ENCODE measurements around the gene TRIML1. TPM values are rescaled to one million over a fixed set of nuclear protein-coding genes. Genes with fewer than 3 reads are reported as not detected.

Gene TRIML1
- total RNA-seq: not detected

- no peak within 1 kb of the TSS for H3K4me3 Mint-ChIP-seq
- ATAC-seq (no peak), DNase-seq (ENCODE audit: low spot score) (no peak)
- no peaks in the 10 kb centered on the region for H3K36me3 Mint-ChIP-seq
- H3K9me3 Mint-ChIP-seq: peaks cover 11% of the 10 kb centered on the region
- no peaks in the 10 kb centered on the region for H3K4me1 Mint-ChIP-seq (ENCODE audit: low read depth in 2 of 2)
- no peak within 1 kb of the TSS for H3K27ac Mint-ChIP-seq
- H3K27me3 Mint-ChIP-seq: no peaks in the 10 kb centered on the region
Measured at GRCh38 chr4:188139141-188139540, at the start of gene TRIML1. Gene TRIML1 (plus strand): TSS chr4:188139441. CDS start chr4:188139559, 118 bp downstream.

- Mint-ChIP-seq H3K9me3 (peaks cover 15% of the 10 kb centered on the region), H3K27ac (no peak overlapping the region), H3K36me3 (peaks cover 17% of the 10 kb centered on the region), H3K27me3 (no peaks in the 10 kb centered on the region), H3K4me3 (no peak overlapping the region), H3K4me1 (ENCODE audit: low read depth in 2 of 2) (no peaks in the 10 kb centered on the region)
- DNase-seq (ENCODE audit: low spot score) (no peak), ATAC-seq (no peak)
Measured at GRCh38 chr4:188092824-188093223, 46.4 kb upstream of the TRIML1 start.

- ATAC-seq (no peak), DNase-seq (ENCODE audit: low spot score) (no peak)
- Mint-ChIP-seq H3K27ac (no peak overlapping the region), H3K4me1 (ENCODE audit: low read depth in 2 of 2) (no peaks in the 10 kb centered on the region), H3K36me3 (peaks cover 19% of the 10 kb centered on the region), H3K9me3 (peaks cover 26% of the 10 kb centered on the region), H3K27me3 (no peaks in the 10 kb centered on the region), H3K4me3 (no peak overlapping the region)
Measured at GRCh38 chr4:188106454-188106853, 32.8 kb upstream of the TRIML1 start.

GRCh38 chr4:188107931-188108843 is 31.1 kb upstream of the TRIML1 start:
- H3K27ac Mint-ChIP-seq: no peak overlapping the region
- no peak overlapping the region for H3K4me3 Mint-ChIP-seq
- H3K9me3 Mint-ChIP-seq: peaks cover 26% of the 10 kb centered on the region
- H3K36me3 Mint-ChIP-seq: peaks cover 19% of the 10 kb centered on the region
- no peak for DNase-seq (ENCODE audit: low spot score)
- no peaks in the 10 kb centered on the region for H3K27me3 Mint-ChIP-seq
- H3K4me1 Mint-ChIP-seq (ENCODE audit: low read depth in 2 of 2): no peaks in the 10 kb centered on the region
- ATAC-seq: no peak

- Mint-ChIP-seq H3K27me3 (no peaks in the 10 kb centered on the region), H3K9me3 (peaks cover 18% of the 10 kb centered on the region), H3K4me1 (ENCODE audit: low read depth in 2 of 2) (no peaks in the 10 kb centered on the region), H3K4me3 (no peak within 1 kb of the TSS), H3K27ac (no peak within 1 kb of the TSS), H3K36me3 (peaks cover 19% of the 10 kb centered on the region)
- DNase-seq (ENCODE audit: low spot score) (no peak), ATAC-seq (no peak)
Measured at GRCh38 chr4:188109157-188109755, 30.0 kb upstream of the TRIML1 start, which contains the start of gene TRIML2. Gene TRIML2 (minus strand): TSS chr4:188109603. CDS start chr4:188105368, 4,235 bp downstream.

- Mint-ChIP-seq H3K27ac (no peak overlapping the region), H3K4me3 (no peak overlapping the region), H3K27me3 (no peaks in the 10 kb centered on the region), H3K9me3 (peaks cover 14% of the 10 kb centered on the region), H3K36me3 (peaks cover 19% of the 10 kb centered on the region), H3K4me1 (ENCODE audit: low read depth in 2 of 2) (no peaks in the 10 kb centered on the region)
- no peak for DNase-seq (ENCODE audit: low spot score)
- ATAC-seq: no peak
Measured at GRCh38 chr4:188110036-188110435, 29.2 kb upstream of the TRIML1 start.

GRCh38 chr4:188110741-188111471 is 28.3 kb upstream of the TRIML1 start:
- Mint-ChIP-seq H3K27ac (no peak overlapping the region), H3K36me3 (peaks cover 19% of the 10 kb centered on the region), H3K4me3 (no peak overlapping the region), H3K9me3 (peaks cover 14% of the 10 kb centered on the region), H3K4me1 (ENCODE audit: low read depth in 2 of 2) (no peaks in the 10 kb centered on the region), H3K27me3 (no peaks in the 10 kb centered on the region)
- DNase-seq (ENCODE audit: low spot score): no peak
- ATAC-seq: no peak

GRCh38 chr4:188111955-188112354 is 27.3 kb upstream of the TRIML1 start:
- Mint-ChIP-seq H3K36me3 (peaks cover 19% of the 10 kb centered on the region), H3K9me3 (peaks cover 16% of the 10 kb centered on the region), H3K27ac (no peak overlapping the region), H3K4me1 (ENCODE audit: low read depth in 2 of 2) (no peaks in the 10 kb centered on the region), H3K4me3 (no peak overlapping the region), H3K27me3 (no peaks in the 10 kb centered on the region)
- DNase-seq (ENCODE audit: low spot score): no peak
- no peak for ATAC-seq

- Mint-ChIP-seq H3K9me3 (peaks cover 14% of the 10 kb centered on the region), H3K36me3 (peaks cover 13% of the 10 kb centered on the region), H3K4me1 (ENCODE audit: low read depth in 2 of 2) (no peaks in the 10 kb centered on the region), H3K27ac (no peak overlapping the region), H3K4me3 (no peak overlapping the region), H3K27me3 (no peaks in the 10 kb centered on the region)
- DNase-seq (ENCODE audit: low spot score): no peak
- ATAC-seq: no peak
Measured at GRCh38 chr4:188113156-188113555, 26.1 kb upstream of the TRIML1 start.

- Mint-ChIP-seq H3K9me3 (peaks cover 17% of the 10 kb centered on the region), H3K27ac (no peak overlapping the region), H3K4me1 (ENCODE audit: low read depth in 2 of 2) (no peaks in the 10 kb centered on the region), H3K27me3 (no peaks in the 10 kb centered on the region), H3K4me3 (no peak overlapping the region), H3K36me3 (no peaks in the 10 kb centered on the region)
- ATAC-seq (no peak), DNase-seq (ENCODE audit: low spot score) (no peak)
Measured at GRCh38 chr4:188117631-188118324, 21.5 kb upstream of the TRIML1 start.

- no peak for DNase-seq (ENCODE audit: low spot score)
- H3K4me1 Mint-ChIP-seq (ENCODE audit: low read depth in 2 of 2): no peaks in the 10 kb centered on the region
Measured at GRCh38 chr4:188121530-188121929, 17.7 kb upstream of the TRIML1 start.

GRCh38 chr4:188127214-188127874 is 11.9 kb upstream of the TRIML1 start:
- Mint-ChIP-seq H3K36me3 (no peaks in the 10 kb centered on the region), H3K4me3 (no peak overlapping the region), H3K9me3 (peaks cover 16% of the 10 kb centered on the region), H3K27me3 (no peaks in the 10 kb centered on the region), H3K4me1 (ENCODE audit: low read depth in 2 of 2) (no peaks in the 10 kb centered on the region), H3K27ac (no peak overlapping the region)
- DNase-seq (ENCODE audit: low spot score) (no peak), ATAC-seq (no peak)

More at GRCh38 chr4:188121530-188121929, 17.7 kb upstream of the TRIML1 start:
- H3K36me3 Mint-ChIP-seq: no peaks in the 10 kb centered on the region
- H3K9me3 Mint-ChIP-seq: peaks cover 27% of the 10 kb centered on the region
- H3K27ac Mint-ChIP-seq: no peak overlapping the region
- no peak overlapping the region for H3K4me3 Mint-ChIP-seq
- H3K27me3 Mint-ChIP-seq: no peaks in the 10 kb centered on the region
- no peak for ATAC-seq

GRCh38 chr4:188130355-188130754 is 8.9 kb upstream of the TRIML1 start:
- Mint-ChIP-seq H3K9me3 (peaks cover 11% of the 10 kb centered on the region), H3K36me3 (no peaks in the 10 kb centered on the region), H3K4me3 (no peak overlapping the region), H3K4me1 (ENCODE audit: low read depth in 2 of 2) (no peaks in the 10 kb centered on the region), H3K27me3 (no peaks in the 10 kb centered on the region), H3K27ac (no peak overlapping the region)
- no peak for DNase-seq (ENCODE audit: low spot score)
- ATAC-seq: no peak
